OCI-LY3 (cell line): ENCODE data around the gene IFNA16.

Experiments
- EZH2phosphoT487 ChIP-seq: fragments of 200-600 bp; shearing (Covaris generic); IDR thresholded peaks from 2 replicates; pipeline ENCODE4 v1.6.1; 2018; ENCODE audit warnings: antibody characterized with exemption, mixed run types, low read depth
- TF ChIP-seq, protein P1 (sequence below): fragments of 200-600, 300-600 bp; sonication (generic); IDR thresholded peaks from 2 replicates; pipeline ENCODE4 v1.5.1; 2014; ENCODE audit warnings: antibody characterized with exemption, low read length, low read depth

DNA sequence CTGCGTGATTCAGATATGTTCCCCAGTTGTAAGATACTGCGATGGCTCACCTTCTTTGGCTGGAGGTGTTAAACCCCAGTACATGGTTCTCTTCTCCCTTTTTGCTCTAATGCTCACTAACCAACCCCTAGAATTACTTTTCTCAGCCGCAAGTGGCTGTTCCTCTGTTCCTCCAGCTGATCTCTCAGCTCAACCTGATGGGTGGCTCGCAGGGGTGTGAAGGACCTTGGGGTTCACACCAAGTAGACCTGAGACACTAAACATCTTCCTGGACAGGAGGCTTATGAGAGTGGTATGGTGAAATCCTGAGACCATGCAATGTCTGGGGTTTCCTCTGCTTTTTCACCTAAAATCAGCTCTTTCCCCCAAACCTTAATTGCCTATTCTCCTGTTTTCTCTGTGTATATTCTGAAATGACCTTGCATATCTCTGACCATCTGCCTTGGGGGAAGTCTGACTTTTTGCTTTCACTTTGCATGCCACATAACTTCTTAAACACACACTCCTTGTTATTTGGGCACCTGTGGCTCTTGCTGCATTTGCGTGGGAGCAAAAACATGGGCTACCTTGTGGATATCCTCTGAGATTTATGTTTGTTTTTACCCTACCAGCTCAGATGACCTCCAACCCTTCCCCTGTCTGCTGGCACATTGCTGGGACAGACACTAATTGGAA, 38.6 kb upstream of the IFNA16 start:
- no peak for TF ChIP-seq EZH2phosphoT487
- TF ChIP-seq, protein P1, sequence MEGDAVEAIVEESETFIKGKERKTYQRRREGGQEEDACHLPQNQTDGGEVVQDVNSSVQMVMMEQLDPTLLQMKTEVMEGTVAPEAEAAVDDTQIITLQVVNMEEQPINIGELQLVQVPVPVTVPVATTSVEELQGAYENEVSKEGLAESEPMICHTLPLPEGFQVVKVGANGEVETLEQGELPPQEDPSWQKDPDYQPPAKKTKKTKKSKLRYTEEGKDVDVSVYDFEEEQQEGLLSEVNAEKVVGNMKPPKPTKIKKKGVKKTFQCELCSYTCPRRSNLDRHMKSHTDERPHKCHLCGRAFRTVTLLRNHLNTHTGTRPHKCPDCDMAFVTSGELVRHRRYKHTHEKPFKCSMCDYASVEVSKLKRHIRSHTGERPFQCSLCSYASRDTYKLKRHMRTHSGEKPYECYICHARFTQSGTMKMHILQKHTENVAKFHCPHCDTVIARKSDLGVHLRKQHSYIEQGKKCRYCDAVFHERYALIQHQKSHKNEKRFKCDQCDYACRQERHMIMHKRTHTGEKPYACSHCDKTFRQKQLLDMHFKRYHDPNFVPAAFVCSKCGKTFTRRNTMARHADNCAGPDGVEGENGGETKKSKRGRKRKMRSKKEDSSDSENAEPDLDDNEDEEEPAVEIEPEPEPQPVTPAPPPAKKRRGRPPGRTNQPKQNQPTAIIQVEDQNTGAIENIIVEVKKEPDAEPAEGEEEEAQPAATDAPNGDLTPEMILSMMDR = no peak
